Activated CD4-positive, alpha-beta T cell treated with anti-CD3 and anti-CD28 coated beads, Interleukin-2, Interleukin-4, amounts not matched to agents 100 ng/mL and 50 ng/mL, durations not matched to agents 16 hours and 8 hours (primary cell): ENCODE results near the gene HSPA12A.

Experiments used
- DNase-seq: peaks from one replicate; pipeline ENCODE4 v3.0.0-alpha.2; 2020; ENCODE audit warnings: low spot score

The HSPA12A gene

GRCh38 chr10:116626815-116627214 lies 115.6 kb downstream of the HSPA12A start:
- no peak for DNase-seq

- no peak for DNase-seq
Measured at GRCh38 chr10:116625845-116626244, 116.5 kb downstream of the HSPA12A start.

DNA sequence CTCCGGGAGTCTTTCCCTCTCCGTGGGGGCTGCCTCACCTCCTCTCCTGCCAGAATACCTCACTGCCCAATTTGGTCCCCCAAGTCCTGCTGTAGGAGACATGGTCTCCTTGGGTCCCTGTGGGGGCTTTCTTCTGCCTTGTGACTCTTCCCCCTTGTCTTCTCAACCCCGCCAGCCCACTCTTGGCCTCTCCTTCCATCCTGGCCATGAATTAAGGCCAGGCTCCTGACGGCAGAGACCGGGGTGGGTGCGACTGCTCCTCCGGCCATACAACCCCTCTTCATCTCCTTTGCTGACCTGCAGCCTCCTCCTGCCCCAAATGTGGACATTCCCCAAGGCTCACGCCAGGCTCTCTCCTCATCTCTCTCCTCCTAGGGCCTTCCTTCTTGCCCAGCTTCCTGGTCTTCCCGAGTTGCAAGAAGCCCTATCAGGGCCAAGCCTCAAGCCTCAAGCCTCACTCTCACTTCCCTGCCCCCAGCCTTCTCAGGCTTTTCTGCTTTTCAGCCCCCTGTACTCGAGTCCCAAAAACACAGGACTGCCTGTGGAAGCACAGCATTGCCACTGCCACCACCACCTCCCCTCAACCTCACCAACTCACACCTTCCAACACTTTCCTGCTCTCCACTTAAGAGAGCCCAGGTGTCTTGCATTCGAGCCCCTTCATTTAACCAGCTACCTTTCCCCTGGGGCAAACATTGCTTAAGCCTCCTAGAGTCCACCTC lies 120.3 kb downstream of the HSPA12A start:
- DNase-seq: no peak

- DNase-seq: no peak
Measured at GRCh38 chr10:116621476-116621875, 120.9 kb downstream of the HSPA12A start.
